ENCODE results near the gene ST8SIA4.

DNA sequence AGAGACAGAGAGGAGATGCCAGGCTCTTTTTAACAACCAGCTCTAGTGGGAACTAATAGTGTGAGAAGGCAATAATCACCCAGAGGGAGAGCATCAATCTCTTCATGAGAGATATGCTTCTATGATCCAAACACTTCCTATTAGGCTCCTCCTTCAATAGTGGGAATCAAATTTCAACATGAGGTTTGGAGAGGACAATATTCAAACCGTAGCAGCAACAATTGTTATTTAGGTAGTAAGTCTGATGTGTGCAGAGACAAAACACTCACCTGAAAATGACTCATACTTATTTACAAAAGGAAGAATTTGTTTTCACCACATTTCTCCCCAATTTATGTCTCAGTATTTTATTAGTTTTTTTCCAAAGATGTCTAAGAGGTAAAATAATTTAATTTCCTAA, 144.3 kb downstream of the ST8SIA4 start:
- TF ChIP-seq POLR2A (IDR thresholded peaks at IDR 0.05; ENCODE audit: low read depth, low read length), result no peak
- TF ChIP-seq POLR2AphosphoS5 (IDR thresholded peaks at IDR 0.05; ENCODE audit: low read depth, low read length), result no peak
